Right lobe of liver (tissue), 4 donors: Measurements from ENCODE around the gene ELMO1.

ENCODE experiments used
- CTCF ChIP-seq, 4 donors: fragments of 200-600 bp in 3 of 4; fragments of 450-650 bp in 1 of 4; IDR thresholded peaks; one replicate each; pipeline versions ENCODE4 v1.5.1 to v1.8.0; 2016 to 2022; ENCODE audit warnings: antibody characterized with exemption in 4 of 4, mild to moderate bottlenecking in 2 of 4
- POLR2A ChIP-seq: fragments of 450-650 bp; IDR thresholded peaks from one replicate; pipeline ENCODE4 v1.6.1; 2017; ENCODE audit warnings: antibody characterized with exemption, mild to moderate bottlenecking
- donor health status: DM: no; HTN: no; CAD: no.
- donor health status: DM: no; HTN: no; CAD: no.
- donor health status: DM: no; HTN: yes; CAD: no.

DNA sequence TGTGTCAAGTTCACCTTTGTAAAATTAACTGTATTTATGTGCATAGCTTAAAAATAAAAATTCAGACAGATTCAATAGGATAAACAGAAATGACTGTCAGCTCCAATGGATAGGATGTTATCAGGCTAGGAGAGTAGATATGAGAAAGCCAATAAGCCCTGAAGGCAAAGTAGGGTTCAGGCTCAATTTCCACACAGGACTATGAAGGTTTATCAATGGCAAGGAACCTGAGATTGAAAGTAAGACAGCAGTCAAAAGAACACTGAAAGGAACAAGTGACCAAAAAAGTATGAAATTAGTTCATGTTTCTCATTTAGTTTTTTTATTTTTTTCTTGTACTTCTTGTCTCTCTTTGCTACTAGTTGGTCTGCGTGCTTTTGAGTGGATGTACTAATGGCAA lies 121.4 kb downstream of the ELMO1 start:
- TF ChIP-seq POLR2A, result no peak
- no peak for TF ChIP-seq CTCF (IDR thresholded peaks at IDR 0.05)
